Calu3 (cell line): ENCODE measurements around the gene ARHGAP12. TPM values are rescaled to one million over a fixed set of nuclear protein-coding genes. Genes with fewer than 3 reads are reported as not detected.

ENCODE experiments used
- BruUV-seq: library from RNA; stranded (reverse); fragments of 400-500 nt; replicated peaks from 2 replicates; lab custom pipeline; 2021; lab: Mats Ljungman, UMichigan
- CTCF ChIA-PET: fragments of 300-600 bp; sonication (Branson Sonifier 250); formaldehyde crosslinking; loops from one replicate; lab custom pipeline; 2022; ENCODE audit warnings: antibody characterized with exemption; lab: Charles Lee
- DNase-seq: peaks from one replicate; pipeline ENCODE4 v3.0.0; 2022
- H3K27ac Mint-ChIP-seq: one replicate; pipeline ENCODE4 v1.8.0; 2022; ENCODE audit warnings: mixed read lengths; ENCODE audit not compliant: unreplicated experiment
- H3K27me3 Mint-ChIP-seq: one replicate; pipeline ENCODE4 v1.8.0; 2022; ENCODE audit warnings: mixed read lengths; ENCODE audit not compliant: unreplicated experiment
- H3K36me3 Mint-ChIP-seq: one replicate; pipeline ENCODE4 v1.8.0; 2022; ENCODE audit warnings: mild to moderate bottlenecking, moderate library complexity, mixed read lengths; ENCODE audit not compliant: insufficient read depth, unreplicated experiment
- H3K4me1 Mint-ChIP-seq: one replicate; pipeline ENCODE4 v1.8.0; 2022; ENCODE audit warnings: mild to moderate bottlenecking, low read depth, mixed read lengths; ENCODE audit not compliant: unreplicated experiment
- H3K4me3 Mint-ChIP-seq: one replicate; pipeline ENCODE4 v1.8.0; 2022; ENCODE audit warnings: mild to moderate bottlenecking, low read depth, moderate library complexity, mixed read lengths; ENCODE audit not compliant: unreplicated experiment
- H3K9me3 Mint-ChIP-seq: one replicate; pipeline ENCODE4 v1.8.0; 2022; ENCODE audit warnings: low read depth, mixed read lengths; ENCODE audit not compliant: unreplicated experiment
- CTCF ChIP-seq: fragments of 200-600 bp; IDR thresholded peaks from one replicate; pipeline ENCODE4 v1.8.0; 2022; ENCODE audit warnings: antibody characterized with exemption; ENCODE audit not compliant: unreplicated experiment
- intact Hi-C: fragments of 100-400 bp; cut with micrococcal nuclease; formaldehyde crosslinking; loops from one replicate; pipeline ENCODE4 v1.10.0; 2022; ENCODE audit not compliant: unreplicated experiment
- total RNA-seq: library from RNA; stranded (reverse); gene quantifications from 2 replicates; pipeline ENCODE4 v1.2.3, GENCODE V29; 2022

Gene ARHGAP12
- total RNA-seq, 1 experiment from 2014 or later: 56.0 TPM

- no peak for TF ChIP-seq CTCF
- Mint-ChIP-seq H3K4me3 (peak overlapping the region; percentile 58), H3K27ac (peak overlapping the region; percentile 92), H3K9me3 (no peaks in the 10 kb centered on the region), H3K4me1 (peaks cover 35% of the 10 kb centered on the region), H3K27me3 (no peaks in the 10 kb centered on the region), H3K36me3 (peaks cover 14% of the 10 kb centered on the region)
- CTCF ChIA-PET: interaction anchor here (0.6 to 0.7 kb wide), 3 partner anchors 11 to 71 kb away, joined by 3 read pairs; no protein-coding TSS in a partner anchor
- BruUV-seq: no TSS peak
- DNase-seq: no peak
- intact Hi-C loops: no loop called here
These were observed 8.3 kb upstream of the ARHGAP12 start for GRCh38 chr10:31936933-31937332.

GRCh38 chr10:31936086-31936485, 7.5 kb upstream of the ARHGAP12 start:
- BruUV-seq: no TSS peak

GRCh38 chr10:31935678-31936077, 7.0 kb upstream of the ARHGAP12 start:
- no peak for DNase-seq
- Mint-ChIP-seq H3K27ac (no peak overlapping the region), H3K27me3 (no peaks in the 10 kb centered on the region), H3K4me3 (no peak overlapping the region), H3K4me1 (peaks cover 31% of the 10 kb centered on the region), H3K9me3 (no peaks in the 10 kb centered on the region), H3K36me3 (peaks cover 3% of the 10 kb centered on the region)
- TF ChIP-seq CTCF: no peak
- no TSS peak for BruUV-seq
- intact Hi-C loops: no loop called here
- CTCF ChIA-PET: no interaction called here

More at GRCh38 chr10:31936086-31936485, 7.5 kb upstream of the ARHGAP12 start:
- peaks cover 7% of the 10 kb centered on the region for H3K36me3 Mint-ChIP-seq
- no peak overlapping the region for H3K4me3 Mint-ChIP-seq
- TF ChIP-seq CTCF: no peak
- DNase-seq: no peak
- H3K27me3 Mint-ChIP-seq: no peaks in the 10 kb centered on the region
- CTCF ChIA-PET: interaction anchor here (0.7 kb wide), 1 partner anchor 10 kb away, joined by 3 read pairs; no protein-coding TSS in a partner anchor
- intact Hi-C loops: no loop called here
- H3K4me1 Mint-ChIP-seq: peaks cover 30% of the 10 kb centered on the region
- no peak overlapping the region for H3K27ac Mint-ChIP-seq
- no peaks in the 10 kb centered on the region for H3K9me3 Mint-ChIP-seq

- DNase-seq: no peak
- CTCF ChIA-PET: no interaction called here
These were observed 4.2 kb upstream of the ARHGAP12 start for GRCh38 chr10:31932838-31933237.

More at GRCh38 chr10:31932838-31933237, 4.2 kb upstream of the ARHGAP12 start:
- Mint-ChIP-seq H3K36me3 (peaks cover 26% of the 10 kb centered on the region), H3K27me3 (no peaks in the 10 kb centered on the region), H3K27ac (no peak overlapping the region), H3K4me3 (no peak overlapping the region), H3K9me3 (no peaks in the 10 kb centered on the region), H3K4me1 (peaks cover 30% of the 10 kb centered on the region)
- no TSS peak for BruUV-seq
- no peak for TF ChIP-seq CTCF
- intact Hi-C loops: no loop called here
